HG02884 (cell line): ENCODE data around the gene MRPL49.
A peak's percentile ranks its signal among the peaks of the same experiment; 100 is the strongest.

ENCODE experiments used
- ATAC-seq: cut with Tn5 transposase; IDR thresholded peaks from one replicate; pipeline ENCODE4 v1.9.1; 2021; ENCODE audit warnings: mild to moderate bottlenecking, moderate library complexity; ENCODE audit not compliant: unreplicated experiment

MRPL49 gene

GRCh38 chr11:65121865-65122696, at the start of gene MRPL49, which contains the start of gene FAU:
TSS of gene MRPL49 (plus strand) at chr11:65122321. CDS start at chr11:65122347, 26 bp downstream.
TSS of gene FAU (minus strand) at chr11:65122134. CDS start at chr11:65121813, 321 bp downstream.
- peak; percentile 58 for ATAC-seq

- ATAC-seq: no peak
These were observed 49.5 kb upstream of the MRPL49 start for GRCh38 chr11:65072631-65072966.

GRCh38 chr11:65077451-65077850, 44.7 kb upstream of the MRPL49 start:
- ATAC-seq: no peak

GRCh38 chr11:65078151-65078550, 44.0 kb upstream of the MRPL49 start:
- no peak for ATAC-seq

GRCh38 chr11:65078786-65079342, 43.3 kb upstream of the MRPL49 start:
- ATAC-seq: no peak

GRCh38 chr11:65083134-65083833, 38.8 kb upstream of the MRPL49 start:
- ATAC-seq: no peak

- peak; percentile 87 for ATAC-seq
These were observed 38.1 kb upstream of the MRPL49 start, which contains the start of the genes CDCA5 and ZFPL1 for GRCh38 chr11:65083834-65084597. TSS of gene CDCA5 (minus strand) at chr11:65084040. CDS start at chr11:65083978, 62 bp downstream. TSS of gene ZFPL1 (plus strand) at chr11:65084222. CDS start at chr11:65084699, 477 bp downstream.

- no peak for ATAC-seq
These were observed 37.3 kb upstream of the MRPL49 start for GRCh38 chr11:65084598-65085375.

GRCh38 chr11:65085446-65085845, 36.7 kb upstream of the MRPL49 start:
- ATAC-seq: no peak

- no peak for ATAC-seq
These were observed 35.3 kb upstream of the MRPL49 start for GRCh38 chr11:65086809-65087208.

- no peak for ATAC-seq
These were observed 34.9 kb upstream of the MRPL49 start for GRCh38 chr11:65087216-65087615.

GRCh38 chr11:65087827-65088226, 34.3 kb upstream of the MRPL49 start:
- ATAC-seq: no peak

- no peak for ATAC-seq
These were observed 32.5 kb upstream of the MRPL49 start for GRCh38 chr11:65089621-65090020.

- no peak for ATAC-seq
These were observed 31.5 kb upstream of the MRPL49 start for GRCh38 chr11:65090628-65091027.

- no peak for ATAC-seq
These were observed 26.7 kb upstream of the MRPL49 start for GRCh38 chr11:65095427-65095826.

GRCh38 chr11:65095974-65096806, 25.9 kb upstream of the MRPL49 start, which contains the start of gene VPS51:
TSS of gene VPS51 (plus strand) at chr11:65096214. CDS start at chr11:65096251, 37 bp downstream.
- ATAC-seq: peak; percentile 75

- no peak for ATAC-seq
These were observed 25.2 kb upstream of the MRPL49 start for GRCh38 chr11:65096926-65097325.

- ATAC-seq: no peak
These were observed 21.3 kb upstream of the MRPL49 start for GRCh38 chr11:65100674-65101350.
